ENCODE data around the gene ARID1B. TPM values are rescaled to one million over a fixed set of nuclear protein-coding genes. Genes with fewer than 3 reads are reported as not detected.

ARID1B gene
- total and polyA plus RNA-seq, 10 donors, result 17.7 to 223 (median 141) TPM

DNA sequence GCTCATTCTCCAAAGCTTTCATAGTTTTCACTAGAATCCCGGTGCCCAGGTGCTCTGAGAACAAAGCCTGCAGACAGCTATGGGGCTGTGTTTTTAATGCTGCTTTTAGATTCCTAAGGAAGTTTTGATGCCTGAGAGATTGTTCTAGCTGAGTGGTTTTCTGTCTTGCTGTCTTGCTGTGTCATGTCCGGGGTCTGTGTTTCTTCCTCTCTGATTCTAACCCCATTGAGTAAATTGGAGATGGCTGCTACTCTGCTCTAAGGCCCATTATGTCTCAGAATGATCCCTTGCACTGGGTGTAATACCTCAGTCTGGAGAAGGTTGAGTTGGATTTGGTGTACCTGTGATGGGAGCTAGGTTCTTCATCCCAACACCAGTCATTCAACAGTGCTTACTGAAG is 63.4 kb downstream of the ARID1B start:
- DNase-seq, result no peak
- Histone ChIP-seq H3K4me1 (peaks cover 37 to 89% (median 58%) of the 10 kb centered on the region in 6 donors), H3K4me3 (no peak overlapping the region), H3K27ac (peak overlapping the region in 4 of 8 donors; percentile 21 to 40 (median 32)), H3K27me3 (replicated peaks in 1 of 7) (no peaks in the 10 kb centered on the region), H3K9me3 (no peaks in the 10 kb centered on the region), H3K36me3 (peaks cover 0 to 13% (median 2%) of the 10 kb centered on the region in 6 donors)
- WGBS, 5 donors, result 44 to 78% (median 72%) methylated on average over 2 of the region's 2 CpGs
- intact Hi-C loops (cut with DNase I; ENCODE audit: low total_unique reads), result no loop called here
- TF ChIP-seq POLR2A (IDR thresholded peaks at IDR 0.05) (no peak), POLR2AphosphoS5 (IDR thresholded peaks at IDR 0.05) (no peak)
- TF ChIP-seq, protein P1, sequence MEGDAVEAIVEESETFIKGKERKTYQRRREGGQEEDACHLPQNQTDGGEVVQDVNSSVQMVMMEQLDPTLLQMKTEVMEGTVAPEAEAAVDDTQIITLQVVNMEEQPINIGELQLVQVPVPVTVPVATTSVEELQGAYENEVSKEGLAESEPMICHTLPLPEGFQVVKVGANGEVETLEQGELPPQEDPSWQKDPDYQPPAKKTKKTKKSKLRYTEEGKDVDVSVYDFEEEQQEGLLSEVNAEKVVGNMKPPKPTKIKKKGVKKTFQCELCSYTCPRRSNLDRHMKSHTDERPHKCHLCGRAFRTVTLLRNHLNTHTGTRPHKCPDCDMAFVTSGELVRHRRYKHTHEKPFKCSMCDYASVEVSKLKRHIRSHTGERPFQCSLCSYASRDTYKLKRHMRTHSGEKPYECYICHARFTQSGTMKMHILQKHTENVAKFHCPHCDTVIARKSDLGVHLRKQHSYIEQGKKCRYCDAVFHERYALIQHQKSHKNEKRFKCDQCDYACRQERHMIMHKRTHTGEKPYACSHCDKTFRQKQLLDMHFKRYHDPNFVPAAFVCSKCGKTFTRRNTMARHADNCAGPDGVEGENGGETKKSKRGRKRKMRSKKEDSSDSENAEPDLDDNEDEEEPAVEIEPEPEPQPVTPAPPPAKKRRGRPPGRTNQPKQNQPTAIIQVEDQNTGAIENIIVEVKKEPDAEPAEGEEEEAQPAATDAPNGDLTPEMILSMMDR (IDR thresholded peaks at IDR 0.05 in 8 of 11, conservative IDR thresholded peaks at IDR 0.05 in 3 of 11), result no peak

DNA sequence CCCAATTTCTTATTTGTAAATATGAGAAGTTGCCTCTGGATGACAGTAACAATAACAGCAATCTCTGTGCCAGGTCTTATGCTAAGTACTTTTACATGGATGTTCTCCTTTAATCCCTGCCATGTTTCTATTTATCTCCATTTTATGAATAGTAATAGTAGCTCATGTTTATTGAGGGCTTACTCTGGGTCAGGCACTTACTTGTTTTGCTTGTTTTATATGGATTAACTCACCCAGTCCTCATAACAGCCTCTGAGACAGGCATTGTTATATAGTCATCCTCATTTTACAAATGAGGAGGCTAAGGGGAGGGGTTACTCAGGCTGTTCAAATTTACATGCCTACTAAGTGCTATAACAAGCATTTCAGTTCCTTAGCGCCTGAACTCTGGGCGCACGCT is 64.3 kb downstream of the ARID1B start:
- H3K27me3 ChIP-seq (replicated peaks in 1 of 7), result no peaks in the 10 kb centered on the region
- peaks cover 0 to 4% (median 0%) of the 10 kb centered on the region in 6 donors for H3K36me3 ChIP-seq
- TF ChIP-seq, protein P1 (IDR thresholded peaks at IDR 0.05 in 8 of 11, conservative IDR thresholded peaks at IDR 0.05 in 3 of 11), result no peak
- TF ChIP-seq POLR2A (IDR thresholded peaks at IDR 0.05) (no peak), POLR2AphosphoS5 (IDR thresholded peaks at IDR 0.05) (no peak)
- no peak overlapping the region for H3K27ac ChIP-seq
- peaks cover 41 to 95% (median 67%) of the 10 kb centered on the region in 6 donors for H3K4me1 ChIP-seq
- intact Hi-C loops (cut with DNase I; ENCODE audit: low total_unique reads), result no loop called here
- H3K4me3 ChIP-seq, result no peak overlapping the region
- WGBS, 5 donors, result 96 to 100% (median 99%) methylated on average over 3 of the region's 3 CpGs
- H3K9me3 ChIP-seq, result no peaks in the 10 kb centered on the region
- no peak for DNase-seq

DNA sequence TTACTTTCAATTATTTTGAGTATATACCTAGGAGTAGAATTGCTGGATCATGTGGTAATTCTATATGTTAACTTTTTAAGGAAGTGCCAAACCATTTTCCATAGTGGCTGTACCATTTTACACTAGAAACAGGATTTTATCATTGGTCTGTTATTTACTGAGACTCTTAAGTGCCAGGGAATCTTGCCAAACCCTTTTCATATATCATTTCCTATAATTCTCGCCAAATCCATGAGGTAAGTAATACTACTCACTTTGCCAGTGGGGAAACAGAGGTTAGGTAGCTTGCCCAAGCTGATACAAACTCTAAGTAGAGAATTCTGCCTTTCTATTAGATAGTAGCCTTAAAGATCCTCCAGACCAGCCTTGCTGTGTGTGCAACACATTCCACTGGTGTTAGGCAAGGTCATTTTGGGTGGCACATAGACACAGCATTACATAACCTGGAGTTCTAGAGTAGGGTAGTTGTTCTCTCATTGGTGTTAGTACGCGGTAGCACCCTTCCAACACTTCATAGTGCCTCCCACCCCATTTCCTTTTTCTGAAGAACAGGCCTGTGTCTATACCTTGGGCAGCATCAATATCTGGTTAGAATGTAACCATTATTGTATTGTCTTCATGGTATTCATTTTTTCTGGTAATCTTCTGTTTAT is 65.5 kb downstream of the ARID1B start:
- 55 to 88% (median 75%) methylated on average over 3 of the region's 3 CpGs for WGBS, 5 donors
- H3K4me3 ChIP-seq, result no peak overlapping the region
- peaks cover 44 to 97% (median 78%) of the 10 kb centered on the region in 6 donors for H3K4me1 ChIP-seq
- H3K27me3 ChIP-seq (replicated peaks in 1 of 7), result no peaks in the 10 kb centered on the region
- DNase-seq, result no peak
- no peak for TF ChIP-seq POLR2A (IDR thresholded peaks at IDR 0.05)
- no peak overlapping the region for H3K27ac ChIP-seq
- no peaks in the 10 kb centered on the region for H3K36me3 ChIP-seq
- intact Hi-C loops (cut with DNase I; ENCODE audit: low total_unique reads), result no loop called here
- H3K9me3 ChIP-seq, result no peaks in the 10 kb centered on the region

DNA sequence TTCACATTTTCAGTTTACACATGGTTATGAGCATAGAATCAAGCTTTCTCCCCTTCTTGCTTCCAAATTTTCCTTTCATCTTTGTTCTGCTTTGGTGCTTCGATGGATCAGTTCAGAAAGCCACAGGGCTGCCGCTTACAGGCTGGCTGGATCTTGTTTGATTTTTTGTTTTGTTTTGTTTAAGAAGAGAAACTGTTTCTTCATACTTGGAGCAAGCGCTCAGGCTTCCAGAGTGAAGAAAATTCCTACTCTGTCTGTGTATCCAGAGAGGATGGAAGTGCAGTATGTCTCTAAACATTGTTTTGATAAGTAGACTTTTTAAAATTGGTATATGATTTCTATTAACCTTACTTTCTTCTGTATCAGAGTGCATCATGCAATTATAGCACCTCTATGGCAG is 66.9 kb downstream of the ARID1B start:
- no peak overlapping the region for H3K4me3 ChIP-seq
- WGBS, 5 donors, result 85 to 94% (median 90%) methylated on average over 3 of the region's 3 CpGs
- TF ChIP-seq, protein P1 (IDR thresholded peaks at IDR 0.05 in 8 of 11, conservative IDR thresholded peaks at IDR 0.05 in 3 of 11), result no peak
- TF ChIP-seq POLR2A (IDR thresholded peaks at IDR 0.05) (no peak), POLR2AphosphoS5 (IDR thresholded peaks at IDR 0.05) (no peak)
- DNase-seq, result no peak
- H3K27me3 ChIP-seq (replicated peaks in 1 of 7), result no peaks in the 10 kb centered on the region
- H3K36me3 ChIP-seq, result no peaks in the 10 kb centered on the region
- intact Hi-C loops (cut with DNase I; ENCODE audit: low total_unique reads), result no loop called here
- peaks cover 46 to 100% (median 89%) of the 10 kb centered on the region in 6 donors for H3K4me1 ChIP-seq
- no peak overlapping the region for H3K27ac ChIP-seq
- H3K9me3 ChIP-seq, result no peaks in the 10 kb centered on the region
